HG03045 (cell line): ENCODE measurements around the gene PFDN1.
"Not testable (repeated sequence)": the region's sequence is repeated elsewhere in the genome, so short reads cannot be mapped to it uniquely, and the experiment has no call there.

Experiments used
- ATAC-seq: cut with Tn5 transposase; IDR thresholded peaks from one replicate; pipeline ENCODE4 v1.9.1; 2021; ENCODE audit warnings: mild to moderate bottlenecking, moderate library complexity; ENCODE audit not compliant: unreplicated experiment

PFDN1 gene, protein sequence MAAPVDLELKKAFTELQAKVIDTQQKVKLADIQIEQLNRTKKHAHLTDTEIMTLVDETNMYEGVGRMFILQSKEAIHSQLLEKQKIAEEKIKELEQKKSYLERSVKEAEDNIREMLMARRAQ

DNA sequence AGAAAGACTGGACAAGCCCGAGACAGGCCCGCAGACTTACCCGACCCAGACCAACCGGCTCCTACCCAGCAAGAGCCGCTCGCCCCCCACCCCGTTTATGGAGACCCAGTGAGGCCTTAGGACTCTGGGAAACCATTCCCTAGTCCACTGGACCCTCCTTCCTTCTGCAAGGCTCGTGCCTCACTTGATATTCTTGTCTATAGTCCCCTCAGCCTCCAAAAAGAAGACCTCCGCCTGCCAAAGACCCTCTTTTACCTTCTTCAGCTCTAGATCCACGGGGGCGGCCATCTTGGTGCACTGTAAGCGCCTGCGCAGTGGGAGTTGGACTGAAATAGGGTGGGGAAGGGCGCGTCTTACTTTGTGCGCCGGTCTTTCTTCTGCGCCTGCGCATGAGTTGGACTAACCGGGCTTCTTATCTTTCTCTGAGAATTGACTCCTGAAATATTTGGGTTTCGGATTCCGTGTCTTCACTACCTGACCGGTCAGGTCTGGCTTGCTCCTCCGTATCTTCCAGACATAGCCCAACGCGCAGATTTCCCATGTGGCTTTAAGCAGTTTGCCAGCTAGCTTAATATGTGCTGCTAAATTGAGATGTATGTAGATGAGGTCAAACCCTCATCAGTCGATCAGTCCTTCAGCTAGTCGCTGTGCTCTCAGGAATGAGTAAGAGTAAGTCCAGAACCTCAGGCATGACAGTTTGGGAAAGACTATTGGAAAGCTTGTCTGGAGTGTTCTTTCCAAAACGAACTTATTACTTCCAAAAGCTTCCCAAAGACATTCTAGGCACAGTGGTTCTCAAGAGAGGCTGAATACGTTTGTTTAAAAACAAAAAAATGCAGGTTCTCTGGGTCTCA is at the start of gene PFDN1:
Gene PFDN1, minus strand, starts transcription at position 316 of the 854 bp plus-strand sequence. Its CDS starts 28 bp downstream, at position 288.
- ATAC-seq: peak; percentile 96

DNA sequence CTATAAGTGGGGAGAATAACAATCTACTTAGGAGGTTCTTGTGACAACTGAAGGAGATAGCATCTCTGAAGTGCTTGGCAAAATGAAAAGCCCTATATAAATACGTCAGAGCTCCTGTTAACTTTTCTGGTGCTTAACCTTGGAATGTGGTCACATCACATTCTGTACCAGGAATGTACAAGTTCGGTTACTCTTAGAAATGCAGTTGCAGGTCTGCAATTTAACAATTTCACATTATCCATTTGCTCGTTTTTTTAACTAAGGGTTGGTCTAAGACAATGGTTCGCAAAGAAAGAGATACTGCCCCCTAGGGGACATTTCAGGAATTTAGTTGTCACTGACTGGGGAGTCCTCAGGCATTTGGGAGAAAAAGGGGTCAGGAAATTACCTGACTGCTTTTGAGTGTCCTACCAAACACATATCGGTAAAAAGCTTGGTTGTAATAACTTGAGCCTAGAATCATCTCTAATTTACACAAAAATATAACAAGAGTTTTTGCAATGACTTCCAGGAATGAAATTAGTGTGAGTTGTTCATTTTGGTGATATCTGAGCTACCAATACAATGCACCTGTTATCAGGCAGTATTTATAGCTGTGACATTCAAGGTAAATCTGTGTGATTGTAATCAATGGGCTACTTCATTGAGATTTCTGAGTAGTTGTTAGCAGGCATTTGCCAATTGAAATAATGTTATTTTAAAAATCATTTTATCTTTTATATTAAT is 48.9 kb upstream of the PFDN1 start:
- ATAC-seq: no peak

DNA sequence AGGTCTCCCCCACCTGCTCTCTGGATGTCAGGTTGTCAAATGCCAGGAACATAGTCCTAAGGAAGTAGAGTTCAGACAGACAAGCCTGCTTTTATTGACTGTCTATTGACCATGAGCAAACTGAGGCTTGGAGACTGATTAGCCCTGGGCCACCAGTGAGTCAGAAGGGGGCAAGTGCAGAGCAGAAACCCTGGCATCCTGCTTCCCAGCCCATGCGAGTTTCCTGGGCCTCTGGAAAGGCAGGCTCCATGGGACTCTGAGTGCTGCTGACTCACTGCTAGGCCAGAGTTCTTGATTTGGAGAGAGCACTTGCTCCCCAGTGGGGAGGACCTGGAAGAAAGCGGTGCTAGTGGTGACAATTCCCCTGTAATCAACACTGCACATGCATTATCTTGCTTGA is 46.3 kb upstream of the PFDN1 start:
- no peak for ATAC-seq

DNA sequence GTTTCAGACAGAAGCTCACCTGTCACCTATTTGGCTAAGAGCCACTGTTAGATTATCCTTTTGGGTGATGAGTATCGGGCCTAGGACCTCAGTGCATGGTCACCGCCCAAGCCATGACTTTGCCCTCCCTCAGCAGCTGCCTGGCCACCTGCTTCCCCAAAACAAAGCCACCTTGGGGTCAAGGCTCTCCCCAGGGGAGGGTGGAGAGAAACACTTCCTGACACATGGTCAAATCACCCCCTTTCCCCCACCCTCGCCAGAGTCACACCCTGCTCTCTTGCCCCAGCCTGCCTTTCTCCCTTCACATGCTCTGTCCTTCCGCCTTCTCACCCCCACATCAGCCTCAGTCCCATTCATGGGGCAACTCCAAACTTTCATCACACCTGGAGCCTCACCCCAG is 45.2 kb upstream of the PFDN1 start:
- ATAC-seq: no peak

DNA sequence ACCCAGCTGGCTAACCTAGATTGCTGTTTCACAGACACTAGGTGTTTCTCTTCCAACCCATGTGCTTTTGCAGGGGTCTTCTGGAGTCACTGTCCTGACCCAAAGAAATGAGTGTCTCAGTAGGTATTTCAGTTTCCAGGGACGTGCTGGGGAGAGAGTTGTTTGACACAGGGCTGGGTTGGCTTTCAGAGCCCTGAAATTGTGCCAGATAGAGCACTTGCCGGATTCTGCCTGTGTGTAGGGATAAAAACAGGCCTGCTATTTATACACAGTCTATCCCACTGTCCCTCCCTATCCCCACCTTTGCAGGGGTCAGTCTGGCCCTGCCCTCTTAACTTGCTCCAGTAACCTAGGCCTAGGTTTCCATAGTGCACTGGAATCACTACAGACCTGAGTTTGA is 44.5 kb upstream of the PFDN1 start:
- ATAC-seq: no peak

DNA sequence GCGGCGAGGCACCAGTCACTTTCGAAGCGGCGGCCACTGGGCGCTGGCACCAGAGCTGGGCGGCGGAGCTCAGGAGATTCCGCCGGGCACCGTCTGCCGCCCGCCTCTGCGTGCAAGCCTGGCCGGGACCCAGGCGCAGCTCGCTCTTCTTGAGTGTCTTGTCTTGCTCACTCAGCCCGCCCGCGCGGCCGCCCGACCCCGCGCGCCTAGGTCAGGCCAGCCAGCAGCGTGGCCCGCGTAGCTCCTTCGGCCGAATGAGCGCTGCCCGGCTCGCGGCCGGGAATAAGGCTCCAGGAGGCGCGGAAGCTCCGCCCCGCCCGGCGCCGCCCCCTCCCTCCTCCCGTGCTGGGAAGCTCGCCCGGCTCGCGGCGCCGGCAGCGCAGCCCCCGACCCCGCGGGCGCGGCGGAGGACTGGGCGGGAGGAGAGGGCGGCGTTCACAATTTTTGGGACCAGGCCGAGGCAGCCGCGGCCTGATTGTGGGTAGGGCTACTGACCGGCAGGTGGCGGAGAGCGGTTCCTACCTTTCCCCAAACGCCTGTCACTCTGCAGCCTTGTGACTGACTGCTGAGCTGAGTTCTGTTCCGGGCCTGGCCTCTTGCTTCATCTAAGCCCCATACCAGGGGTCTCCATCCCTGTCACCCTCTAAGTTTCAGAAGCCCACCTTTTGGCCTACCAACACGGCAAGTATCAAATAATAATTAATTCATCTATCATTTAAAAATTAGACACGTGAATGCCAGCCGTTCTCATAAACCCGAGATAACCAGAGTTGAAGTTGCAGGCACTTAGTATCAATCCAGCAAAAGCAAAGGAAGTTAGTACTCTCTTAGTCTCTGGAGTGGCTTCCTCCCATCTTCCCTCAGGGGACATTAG is 43.7 kb upstream of the PFDN1 start, which contains the start of gene HBEGF:
Gene HBEGF, minus strand, starts transcription at position 256 of the 874 bp plus-strand sequence. CDS start 275 bp downstream, outside the sequence.
- ATAC-seq: peak; percentile 74

DNA sequence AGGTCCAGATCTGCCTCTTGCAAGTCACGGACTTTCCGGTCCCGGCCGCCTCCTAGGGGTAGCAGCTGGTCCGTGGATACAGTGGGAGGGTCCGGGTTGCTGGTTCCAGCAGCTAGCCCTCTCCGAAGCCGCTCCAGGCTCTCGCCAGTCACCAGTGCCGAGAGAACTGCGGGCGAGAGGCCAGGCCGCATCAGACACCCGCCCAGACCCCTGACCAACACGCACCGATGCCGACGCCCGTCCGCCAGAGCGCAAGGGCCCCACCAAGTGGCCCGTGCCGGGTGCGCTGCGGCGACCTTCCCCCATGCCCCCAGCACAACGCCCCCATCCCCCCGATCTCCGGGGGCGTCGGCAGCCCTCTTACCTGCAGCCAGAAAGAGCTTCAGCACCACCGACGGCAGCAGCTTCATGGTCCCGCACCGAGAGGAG is 43.0 kb upstream of the PFDN1 start:
- no peak for ATAC-seq

DNA sequence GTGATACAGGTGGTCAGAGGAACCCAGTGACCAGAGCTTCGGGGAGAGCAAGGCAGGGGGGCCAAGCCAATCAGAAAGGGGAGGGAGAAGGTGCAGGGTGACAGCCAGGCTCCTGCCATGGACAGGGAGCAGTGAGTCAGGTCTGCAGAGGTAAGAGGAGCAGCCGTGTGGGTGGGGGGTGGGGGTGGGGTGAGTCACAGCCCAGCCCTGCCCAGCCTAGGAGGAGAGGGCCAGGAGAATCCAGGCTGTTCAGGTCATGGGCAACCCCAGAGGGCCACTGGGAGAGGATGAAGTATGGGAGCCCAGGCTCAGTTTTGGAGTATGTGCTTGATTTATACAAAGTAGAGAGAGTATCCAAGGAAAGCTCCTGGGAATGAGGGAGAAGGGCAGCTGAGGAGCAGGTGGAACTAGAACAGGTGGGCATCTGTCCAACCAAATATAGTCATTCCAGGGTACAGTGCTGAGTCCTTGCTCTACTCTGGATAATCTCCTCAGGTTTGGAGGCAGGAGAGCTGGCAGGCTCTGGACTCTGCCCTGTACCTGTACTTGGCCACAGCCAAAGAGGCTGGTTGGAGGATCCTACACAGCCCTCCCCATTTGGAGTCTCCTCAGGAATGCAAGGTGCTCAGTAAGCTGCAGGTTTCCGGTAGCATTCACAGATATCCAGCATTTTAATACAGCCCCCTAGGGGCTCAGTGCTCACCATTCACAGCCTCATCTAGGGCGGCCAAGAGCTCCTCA is 42.0 kb upstream of the PFDN1 start:
- no peak for ATAC-seq

DNA sequence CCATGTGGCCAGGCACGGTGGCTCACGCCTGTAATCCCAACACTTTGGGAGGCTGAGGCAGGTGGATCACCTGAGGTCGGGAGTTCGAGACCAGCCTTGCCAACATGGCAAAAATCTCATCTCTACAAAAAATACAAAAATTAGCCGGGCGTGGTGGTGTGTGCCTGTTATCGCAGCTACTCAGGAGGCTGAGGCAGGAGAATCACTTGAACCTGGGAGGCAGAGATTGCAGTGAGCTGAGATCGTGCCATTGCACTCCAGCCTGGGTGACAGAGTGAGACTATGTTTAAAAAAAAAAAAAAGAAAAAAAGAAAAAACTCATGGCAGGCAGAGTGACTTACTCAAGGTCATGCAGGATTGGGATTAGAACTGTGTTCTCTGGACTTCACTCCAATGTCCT is 40.9 kb upstream of the PFDN1 start:
- ATAC-seq: not testable (repeated sequence)

DNA sequence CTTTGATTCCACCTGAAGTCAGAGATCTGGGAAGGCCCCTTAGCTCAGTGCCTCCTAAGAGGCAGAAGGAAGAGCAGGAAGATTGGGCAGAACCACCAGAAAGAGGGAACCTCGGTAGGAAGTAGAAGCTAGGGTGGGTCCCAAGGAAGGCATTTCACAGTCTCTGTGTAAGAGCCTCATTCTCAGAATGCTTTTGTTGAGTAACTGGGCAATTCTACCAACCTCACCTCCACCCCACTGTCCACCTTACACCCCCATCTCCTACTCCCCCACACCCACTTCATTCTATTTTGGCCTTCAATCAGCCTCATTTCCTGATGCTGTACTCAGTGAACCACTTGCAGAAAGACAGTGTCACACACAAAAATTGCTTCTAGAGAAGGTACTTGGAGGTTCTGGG is 40.0 kb upstream of the PFDN1 start:
- no peak for ATAC-seq

DNA sequence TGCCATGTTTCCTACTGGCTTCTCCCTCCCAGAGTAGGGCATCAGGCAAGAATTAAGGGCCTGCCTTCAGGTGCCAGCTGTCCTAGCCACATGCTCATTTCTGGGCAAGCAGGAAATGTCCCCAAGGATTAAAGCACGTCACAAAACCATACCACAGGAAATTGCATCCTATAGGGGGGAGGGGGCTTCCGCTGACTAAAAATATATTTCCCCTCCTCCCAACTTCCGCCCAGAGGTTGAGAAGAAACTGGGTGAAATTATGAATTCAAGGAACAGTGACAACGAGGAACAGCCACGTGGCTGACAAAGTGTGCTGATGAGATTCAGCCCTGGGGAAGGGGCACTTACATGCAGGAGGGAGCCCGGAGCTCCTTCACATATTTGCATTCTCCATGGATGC is 39.4 kb upstream of the PFDN1 start:
- ATAC-seq: no peak

DNA sequence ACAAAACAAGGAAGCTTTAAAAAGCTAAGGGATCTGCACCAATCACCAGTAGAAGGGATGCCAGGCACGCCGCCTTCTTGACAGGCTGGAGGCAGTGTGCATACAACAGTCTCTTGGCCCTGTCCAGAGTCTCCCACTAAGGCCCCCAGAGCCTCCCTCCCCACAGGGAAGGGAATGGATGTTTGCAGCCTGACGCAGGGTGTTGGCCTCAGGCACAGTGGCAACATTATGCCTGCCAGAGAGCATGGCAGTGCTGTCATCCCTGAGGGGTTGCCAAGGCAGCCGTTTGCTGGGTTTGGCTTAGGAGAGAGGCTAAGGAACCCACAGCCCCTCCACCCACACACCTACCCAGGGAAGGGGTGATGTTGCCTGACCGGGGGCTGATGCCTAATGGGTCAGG is 38.7 kb upstream of the PFDN1 start:
- ATAC-seq: no peak

DNA sequence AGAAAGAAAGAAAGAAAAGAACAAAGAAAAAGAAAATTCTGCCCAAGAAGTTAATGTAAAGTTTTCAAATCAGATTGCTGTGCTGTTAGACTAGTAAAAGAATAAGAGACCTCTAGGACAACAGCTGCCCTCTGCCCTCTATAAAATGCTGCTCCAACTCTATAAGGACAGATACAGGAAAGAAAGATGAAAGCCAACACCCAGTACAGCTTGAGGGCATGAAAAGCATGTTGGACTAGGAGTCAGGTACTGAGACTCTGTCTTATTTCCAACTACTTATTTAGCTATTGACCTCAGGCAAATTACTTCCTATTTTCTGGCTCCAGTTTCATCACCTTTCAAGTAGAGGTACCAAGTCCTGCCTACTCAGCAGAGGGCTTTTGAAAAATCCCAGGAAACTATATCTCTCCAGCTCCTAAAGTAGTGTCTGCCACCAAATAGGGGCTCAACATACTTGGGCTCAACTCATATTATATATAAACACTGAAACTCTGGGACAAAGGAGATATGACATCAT is 37.8 kb upstream of the PFDN1 start:
- ATAC-seq: no peak

DNA sequence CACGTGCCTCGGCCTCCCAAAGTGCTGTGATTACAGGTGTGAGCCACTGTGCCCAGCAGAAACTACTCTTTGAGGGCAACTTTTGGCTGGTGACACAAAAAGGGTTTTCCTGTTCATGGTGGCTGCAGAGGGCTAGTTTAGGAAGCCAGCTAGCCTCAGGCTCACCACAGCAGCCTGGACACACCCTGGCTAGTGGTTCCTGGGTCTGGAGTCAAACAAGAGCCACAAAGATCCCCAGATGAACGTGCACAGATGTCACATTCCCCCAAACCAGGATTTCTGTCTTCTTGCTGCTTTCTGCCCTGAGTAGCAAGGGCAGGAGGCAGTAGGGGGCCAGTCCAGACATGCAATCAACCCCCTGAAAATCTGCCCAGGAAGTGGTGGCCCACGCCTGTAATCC is 36.7 kb upstream of the PFDN1 start:
- no peak for ATAC-seq

DNA sequence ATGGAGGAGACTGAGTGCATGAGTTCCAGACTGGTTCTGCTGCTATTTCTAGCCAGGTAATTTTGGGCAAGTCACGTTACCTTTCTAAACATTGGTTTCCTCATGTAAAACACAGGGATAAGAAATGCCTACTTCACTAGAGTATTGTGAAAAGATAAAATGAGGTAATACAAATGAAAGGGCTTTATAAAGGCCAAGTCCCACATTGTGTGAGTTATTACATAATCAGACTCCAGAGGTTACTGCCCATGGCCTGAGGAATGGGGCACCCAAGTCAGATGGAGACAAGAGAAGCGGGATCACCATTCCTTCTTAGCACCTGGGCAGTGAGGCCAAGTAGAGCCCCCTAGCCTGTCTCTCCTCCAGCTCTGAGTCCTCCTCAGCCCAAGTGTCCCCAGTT is 36.0 kb upstream of the PFDN1 start:
- no peak for ATAC-seq

DNA sequence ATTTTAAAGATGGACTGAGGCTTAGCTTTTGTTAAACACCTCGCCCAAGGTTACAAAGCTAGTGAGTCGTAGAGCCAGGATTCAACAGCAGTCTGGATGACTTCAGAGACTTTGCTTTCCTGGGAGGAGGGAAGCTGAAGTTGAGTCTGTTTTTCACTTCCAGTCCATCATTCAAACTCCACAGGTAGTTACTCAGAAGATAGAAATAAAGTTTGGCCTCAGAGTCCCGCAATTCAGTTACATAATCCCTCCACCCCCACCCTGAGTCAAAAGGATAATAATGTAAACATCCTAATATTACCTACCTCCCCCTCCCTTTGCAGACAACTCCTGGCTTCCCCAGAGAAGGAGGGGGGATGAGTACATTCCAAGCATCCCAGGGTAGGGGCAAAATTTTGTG is 35.4 kb upstream of the PFDN1 start:
- ATAC-seq: no peak

DNA sequence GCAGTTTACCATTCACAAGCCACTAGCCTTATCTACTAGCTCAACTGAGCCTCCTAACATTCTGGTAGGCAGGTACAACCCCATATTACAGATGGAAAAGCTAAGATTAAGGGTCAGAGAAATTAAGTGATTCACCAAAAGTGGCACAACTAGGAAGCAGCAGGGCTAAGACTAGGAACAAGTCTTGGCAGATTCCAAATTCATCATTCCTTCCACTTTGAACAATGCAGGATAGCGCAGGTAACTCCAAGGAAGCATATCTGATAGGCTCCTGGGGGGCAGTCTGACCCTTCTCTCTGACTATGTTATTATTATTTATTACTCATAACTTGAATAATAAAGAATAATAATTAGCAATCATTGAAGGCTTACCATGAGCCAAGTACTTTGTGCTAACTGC is 35.0 kb upstream of the PFDN1 start:
- no peak for ATAC-seq

DNA sequence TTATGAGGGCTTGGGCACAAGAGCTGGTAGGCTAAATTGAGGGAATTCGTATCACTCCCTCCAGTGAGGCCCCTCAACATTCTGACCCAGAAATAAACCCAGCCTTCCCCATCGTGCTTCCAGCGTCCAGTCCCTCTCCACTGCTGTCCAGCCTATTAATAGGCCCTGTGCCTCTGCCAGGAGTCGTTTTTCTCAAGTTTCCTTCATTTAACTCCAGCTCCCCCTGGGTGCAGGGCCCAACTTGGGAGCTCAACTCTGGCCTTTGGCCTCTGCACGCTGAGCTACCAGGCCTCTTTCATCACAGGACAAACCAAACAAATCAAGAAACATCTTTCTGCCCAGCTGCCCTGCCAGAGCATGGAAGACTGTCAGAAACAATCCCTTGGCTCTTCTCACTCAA is 33.5 kb upstream of the PFDN1 start:
- no peak for ATAC-seq

DNA sequence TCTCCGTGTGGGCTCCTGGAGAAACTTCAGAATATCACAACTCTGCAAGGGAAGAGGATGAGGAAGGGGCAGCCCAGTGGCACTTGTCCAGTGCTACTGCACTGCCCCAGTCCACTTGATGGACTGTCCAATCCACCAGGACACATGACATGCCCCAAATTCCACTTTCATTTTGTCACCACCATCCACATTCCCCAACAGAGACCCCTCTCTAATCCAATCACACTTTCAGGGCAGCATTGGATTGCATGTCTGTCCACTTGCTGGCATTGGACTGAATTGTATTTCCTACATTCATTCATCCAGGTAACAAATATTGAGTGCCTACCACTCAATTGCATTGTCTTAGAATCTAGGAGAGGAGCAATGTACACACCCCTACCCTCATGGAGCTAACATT is 28.7 kb upstream of the PFDN1 start:
- no peak for ATAC-seq
